ENCODE measurements around the gene PRR14.
A peak's percentile ranks its signal among the peaks of the same experiment; 100 is the strongest.

Gene PRR14

GRCh38 chr16:30660424-30661261, 9.9 kb downstream of the PRR14 start:
- H3K4me3 ChIP-seq (ENCODE audit: low read length) = peak overlapping the region; percentile 63
- TF ChIP-seq ZNF274 (IDR thresholded peaks at IDR 0.05; ENCODE audit: low read depth, low read length) = no peak

GRCh38 chr16:30662449-30662848, 11.7 kb downstream of the PRR14 start:
- H3K4me3 ChIP-seq (ENCODE audit: low read length) = no peak overlapping the region
- TF ChIP-seq ZNF274 (IDR thresholded peaks at IDR 0.05; ENCODE audit: low read depth, low read length) = no peak

GRCh38 chr16:30663038-30663437, 12.3 kb downstream of the PRR14 start:
- no peak for TF ChIP-seq ZNF274 (IDR thresholded peaks at IDR 0.05; ENCODE audit: low read depth, low read length)
- H3K4me3 ChIP-seq (ENCODE audit: low read length) = no peak overlapping the region

DNA sequence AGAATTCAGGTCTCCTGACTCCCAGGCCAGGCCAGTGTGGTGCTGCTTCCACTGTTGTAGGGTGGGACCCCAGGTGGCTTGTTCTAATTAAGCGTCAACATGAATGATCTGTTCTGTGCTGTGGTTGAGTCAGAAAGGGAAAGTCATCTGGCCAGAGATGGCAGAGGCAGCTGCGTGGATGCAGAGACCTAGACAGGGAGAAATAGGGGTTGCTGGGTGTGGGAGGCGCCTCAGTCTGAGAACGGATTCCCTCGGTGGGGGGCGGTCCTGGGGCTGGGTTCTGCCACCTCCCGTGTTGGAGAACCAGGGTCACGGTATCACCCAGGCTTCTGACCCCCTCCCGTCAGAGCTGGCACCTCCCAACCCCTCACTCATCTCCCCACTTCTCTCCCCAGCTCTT, 13.1 kb downstream of the PRR14 start:
- TF ChIP-seq ZNF274 (IDR thresholded peaks at IDR 0.05; ENCODE audit: low read depth, low read length) = no peak
- no peak overlapping the region for H3K4me3 ChIP-seq (ENCODE audit: low read length)

DNA sequence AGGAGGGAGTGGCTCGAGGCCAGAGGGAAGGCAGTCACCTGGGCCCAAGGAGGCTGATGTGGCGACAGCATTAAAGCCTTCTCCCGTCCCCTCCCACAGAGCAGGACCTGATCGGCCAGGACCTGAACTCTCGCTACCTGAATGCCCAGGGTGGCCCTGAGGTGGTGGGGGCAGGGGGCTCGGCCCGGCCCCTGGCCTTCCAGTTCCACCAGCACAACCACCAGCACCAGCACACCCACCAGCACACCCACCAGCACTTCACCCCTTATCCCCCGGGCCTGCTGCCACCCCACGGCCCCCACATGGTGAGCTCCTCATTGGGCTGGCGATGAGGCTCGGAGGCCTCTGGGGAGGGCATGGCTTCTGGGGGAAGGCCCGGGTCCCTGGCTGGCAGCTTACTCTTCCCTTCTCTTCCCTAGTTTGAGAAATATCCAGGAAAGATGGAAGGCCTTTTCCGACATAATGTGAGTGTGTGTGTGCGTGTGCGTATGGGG, 13.9 kb downstream of the PRR14 start:
- no peak for TF ChIP-seq ZNF274 (IDR thresholded peaks at IDR 0.05; ENCODE audit: low read depth, low read length)
- H3K4me3 ChIP-seq (ENCODE audit: low read length) = no peak overlapping the region

- no peak for TF ChIP-seq ZNF274 (IDR thresholded peaks at IDR 0.05; ENCODE audit: low read depth, low read length)
- no peak overlapping the region for H3K4me3 ChIP-seq (ENCODE audit: low read length)
These were observed 14.5 kb downstream of the PRR14 start for GRCh38 chr16:30665155-30665829.

- H3K4me3 ChIP-seq (ENCODE audit: low read length) = no peak overlapping the region
- TF ChIP-seq ZNF274 (IDR thresholded peaks at IDR 0.05; ENCODE audit: low read depth, low read length) = no peak
These were observed 15.1 kb downstream of the PRR14 start for GRCh38 chr16:30665830-30666190.

- TF ChIP-seq ZNF274 (IDR thresholded peaks at IDR 0.05; ENCODE audit: low read depth, low read length) = no peak
These were observed 15.9 kb downstream of the PRR14 start for GRCh38 chr16:30666681-30667080.

GRCh38 chr16:30667361-30667905, 16.7 kb downstream of the PRR14 start:
- TF ChIP-seq ZNF274 (IDR thresholded peaks at IDR 0.05; ENCODE audit: low read depth, low read length) = no peak
- no peak overlapping the region for H3K4me3 ChIP-seq (ENCODE audit: low read length)

More at GRCh38 chr16:30666681-30667080, 15.9 kb downstream of the PRR14 start:
- H3K4me3 ChIP-seq (ENCODE audit: low read length) = no peak overlapping the region

GRCh38 chr16:30668393-30668792, 17.6 kb downstream of the PRR14 start:
- no peak overlapping the region for H3K4me3 ChIP-seq (ENCODE audit: low read length)
- no peak for TF ChIP-seq ZNF274 (IDR thresholded peaks at IDR 0.05; ENCODE audit: low read depth, low read length)

- H3K4me3 ChIP-seq (ENCODE audit: low read length) = no peak overlapping the region
- no peak for TF ChIP-seq ZNF274 (IDR thresholded peaks at IDR 0.05; ENCODE audit: low read depth, low read length)
These were observed 18.5 kb downstream of the PRR14 start for GRCh38 chr16:30669026-30669902.

- TF ChIP-seq ZNF274 (IDR thresholded peaks at IDR 0.05; ENCODE audit: low read depth, low read length) = no peak
- no peak overlapping the region for H3K4me3 ChIP-seq (ENCODE audit: low read length)
These were observed 19.4 kb downstream of the PRR14 start for GRCh38 chr16:30669903-30670824.

- TF ChIP-seq ZNF274 (IDR thresholded peaks at IDR 0.05; ENCODE audit: low read depth, low read length) = no peak
- H3K4me3 ChIP-seq (ENCODE audit: low read length) = no peak overlapping the region
These were observed 24.4 kb downstream of the PRR14 start for GRCh38 chr16:30675143-30675542.
